HEK293 (cell line): ENCODE data around the gene SPRY1.

Source experiments
- CTCF ChIA-PET: fragments of 350-600 bp; formaldehyde crosslinking; extraction: SDS; loops from one replicate; lab custom pipeline; 2021; ENCODE audit warnings: antibody characterized with exemption; lab: Yijun Ruan, JAX
- POLR2A ChIA-PET: fragments of 300-600 bp; formaldehyde crosslinking; extraction: SDS; loops from one replicate; lab custom pipeline; 2020; ENCODE audit warnings: antibody characterized with exemption, inconsistent platforms; lab: Yijun Ruan, JAX
- H3K27ac ChIP-seq: fragments of 200-500 bp; sonication (Bioruptor generic); 2 replicates; pipeline ENCODE4 v1.5.1; 2014; ENCODE audit warnings: low read depth, low read length, control low read depth, inconsistent platforms; ENCODE audit errors: extremely low read depth
- H3K36me3 ChIP-seq, 2 experiments: fragments of 200-500 bp in 1 of 2; sonication (Bioruptor generic) in 1 of 2; 1 replicate in 1 of 2; 2 replicates in 1 of 2; pipeline ENCODE4 v1.5.1; 2014 to 2017; ENCODE audit warnings: inconsistent platforms in 2 of 2, low read length in 2 of 2; ENCODE audit not compliant: control insufficient read depth in 2 of 2, insufficient read depth in 1 of 2
- H3K4me1 ChIP-seq: fragments of 200-500 bp; sonication (Bioruptor generic); 2 replicates; pipeline ENCODE4 v1.5.1; 2014; ENCODE audit warnings: mild to moderate bottlenecking, low read length, inconsistent platforms; ENCODE audit not compliant: control insufficient read depth, insufficient read depth
- H3K4me3 ChIP-seq: 2 replicates; pipeline ENCODE4 v1.5.1; 2011; ENCODE audit warnings: low read depth, mild to moderate bottlenecking, control low read depth, low read length, moderate library complexity
- H3K9me3 ChIP-seq: fragments of 200-500 bp; sonication (Bioruptor generic); 2 replicates; pipeline ENCODE4 v1.5.1; 2014; ENCODE audit warnings: low read depth, low read length, inconsistent platforms; ENCODE audit not compliant: control insufficient read depth, insufficient read depth
- GLI2 ChIP-seq: fragments of 450-650 bp; formaldehyde crosslinking; IDR thresholded peaks from 2 replicates; pipeline ENCODE4; 2017; ENCODE audit warnings: missing biosample characterization, missing genetic modification characterization, low read depth, borderline replicate concordance
- IKZF3 ChIP-seq: fragments of 450-650 bp; IDR thresholded peaks from 2 replicates; pipeline ENCODE4 v1.5.0; 2018; ENCODE audit warnings: missing biosample characterization, mild to moderate bottlenecking, missing genetic modification characterization, moderate library complexity
- KLF16 ChIP-seq: fragments of 450-650 bp; formaldehyde crosslinking; IDR thresholded peaks from 2 replicates; pipeline ENCODE4 v1.5.1; 2017; ENCODE audit warnings: missing biosample characterization, missing genetic modification characterization
- MEIS1 ChIP-seq: sonication (generic); formaldehyde crosslinking; IDR thresholded peaks from 2 replicates; pipeline ENCODE4 v1.8.1; 2022; ENCODE audit warnings: missing genetic modification reagents, mild to moderate bottlenecking, borderline replicate concordance
- ZBTB17 ChIP-seq: fragments of 450-650 bp; formaldehyde crosslinking; IDR thresholded peaks from 2 replicates; pipeline ENCODE4 v1.5.1; 2016; ENCODE audit warnings: missing biosample characterization, missing genetic modification characterization
- ZBTB48 ChIP-seq: fragments of 450-650 bp; formaldehyde crosslinking; IDR thresholded peaks from 2 replicates; pipeline ENCODE4 v1.5.1; 2016; ENCODE audit warnings: missing biosample characterization, missing genetic modification characterization
- ZIC2 ChIP-seq: fragments of 450-650 bp; formaldehyde crosslinking; IDR thresholded peaks from 2 replicates; pipeline ENCODE4 v1.5.1; 2016; ENCODE audit warnings: missing biosample characterization, missing genetic modification characterization
- ZNF221 ChIP-seq: fragments of 450-650 bp; formaldehyde crosslinking; IDR thresholded peaks from 2 replicates; pipeline ENCODE4 v1.5.1; 2017; ENCODE audit warnings: missing biosample characterization, missing genetic modification characterization, borderline replicate concordance
- ZNF23 ChIP-seq: fragments of 450-650 bp; formaldehyde crosslinking; IDR thresholded peaks from 2 replicates; pipeline ENCODE4 v1.5.1; 2016; ENCODE audit warnings: missing biosample characterization, missing genetic modification characterization, borderline replicate concordance
- ZNF266 ChIP-seq: fragments of 450-650 bp; formaldehyde crosslinking; IDR thresholded peaks from 2 replicates; pipeline ENCODE4 v1.5.1; 2016; ENCODE audit warnings: missing biosample characterization, missing genetic modification characterization, low read depth
- ZNF426 ChIP-seq: fragments of 450-650 bp; formaldehyde crosslinking; IDR thresholded peaks from 2 replicates; pipeline ENCODE4 v1.5.1; 2017; ENCODE audit warnings: missing biosample characterization, missing genetic modification characterization, mild to moderate bottlenecking, inconsistent platforms, moderate library complexity
- ZNF548 ChIP-seq: fragments of 450-650 bp; formaldehyde crosslinking; IDR thresholded peaks from 2 replicates; pipeline ENCODE4 v1.5.1; 2016; ENCODE audit warnings: missing biosample characterization, missing genetic modification characterization
- ZNF624 ChIP-seq: fragments of 450-650 bp; formaldehyde crosslinking; IDR thresholded peaks from 2 replicates; pipeline ENCODE4 v1.5.1; 2017; ENCODE audit warnings: missing biosample characterization, missing genetic modification characterization
- ZNF654 ChIP-seq: fragments of 450-650 bp; formaldehyde crosslinking; IDR thresholded peaks from 2 replicates; pipeline ENCODE4 v1.5.1; 2016; ENCODE audit warnings: low read depth, missing biosample characterization, missing genetic modification characterization
- ZNF670 ChIP-seq: fragments of 450-650 bp; formaldehyde crosslinking; IDR thresholded peaks from 2 replicates; pipeline ENCODE4 v1.5.1; 2016; ENCODE audit warnings: missing biosample characterization, missing genetic modification characterization, low read depth
- ZNF707 ChIP-seq: fragments of 450-650 bp; formaldehyde crosslinking; IDR thresholded peaks from 2 replicates; pipeline ENCODE4 v1.5.1; 2016; ENCODE audit warnings: missing biosample characterization, missing genetic modification characterization
- ZNF791 ChIP-seq: fragments of 450-650 bp; formaldehyde crosslinking; IDR thresholded peaks from 2 replicates; pipeline ENCODE4 v1.5.1; 2016; ENCODE audit warnings: missing biosample characterization, missing genetic modification characterization
- ZSCAN30 ChIP-seq: fragments of 450-650 bp; IDR thresholded peaks from 2 replicates; pipeline ENCODE4 v1.5.1; 2018; ENCODE audit warnings: missing biosample characterization, mild to moderate bottlenecking, missing genetic modification characterization, moderate library complexity
- TF ChIP-seq, protein P1 (sequence below): fragments of 450-650 bp; formaldehyde crosslinking; optimal IDR thresholded peaks from 2 replicates; pipeline ENCODE3; 2016; ENCODE audit warnings: missing biosample characterization, mild to moderate bottlenecking, missing genetic modification characterization
- TF ChIP-seq, protein P2 (sequence below): fragments of 450-650 bp; IDR thresholded peaks from 2 replicates; pipeline ENCODE4 v1.5.1; 2018; ENCODE audit warnings: missing biosample characterization, missing genetic modification characterization
- TF ChIP-seq, protein P3 (sequence below): fragments of 450-650 bp; formaldehyde crosslinking; IDR thresholded peaks from 2 replicates; pipeline ENCODE4 v1.5.1; 2016; ENCODE audit warnings: missing biosample characterization, missing genetic modification characterization
- TF ChIP-seq, protein P4 (sequence below): fragments of 450-650 bp; formaldehyde crosslinking; IDR thresholded peaks from 2 replicates; pipeline ENCODE4 v1.5.1; 2016; ENCODE audit warnings: missing biosample characterization, missing genetic modification characterization
- TF ChIP-seq, protein P5 (sequence below): fragments of 450-650 bp; formaldehyde crosslinking; IDR thresholded peaks from 2 replicates; pipeline ENCODE4 v1.5.1; 2016; ENCODE audit warnings: missing biosample characterization, missing genetic modification characterization, borderline replicate concordance

Gene SPRY1

DNA sequence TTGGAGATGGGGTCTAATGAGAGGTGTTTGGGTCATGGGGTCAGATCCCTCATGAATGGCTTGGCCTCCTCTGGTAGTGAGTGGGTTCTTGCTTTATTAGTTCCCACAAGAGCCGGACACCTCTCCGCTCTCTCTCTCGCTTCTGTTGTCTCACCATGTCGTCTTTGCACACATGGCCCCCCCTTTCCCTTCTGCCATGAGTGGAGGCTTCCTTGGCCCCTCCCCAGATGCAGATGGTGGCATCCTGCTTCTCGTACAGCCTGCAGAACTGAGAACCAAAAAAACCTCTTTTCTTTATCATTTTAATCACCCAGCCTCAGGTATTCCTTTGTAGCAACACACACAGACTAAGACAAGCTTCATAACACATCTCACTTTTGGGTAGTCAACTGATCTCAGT lies 49.6 kb upstream of the SPRY1 start:
- CTCF ChIA-PET = interaction anchor here (0.7 kb wide), 1 partner anchor 1936 kb away, joined by 3 read pairs; no protein-coding TSS in a partner anchor
- no peak for TF ChIP-seq ZIC2 (tag by site-specific recombination)
- no peak for TF ChIP-seq ZNF426
- TF ChIP-seq ZBTB17 = no peak
- TF ChIP-seq ZSCAN30 = no peak
- TF ChIP-seq ZNF624 (tag by site-specific recombination) = no peak
- no peak for TF ChIP-seq ZBTB48 (tag by site-specific recombination)
- TF ChIP-seq, protein P1, sequence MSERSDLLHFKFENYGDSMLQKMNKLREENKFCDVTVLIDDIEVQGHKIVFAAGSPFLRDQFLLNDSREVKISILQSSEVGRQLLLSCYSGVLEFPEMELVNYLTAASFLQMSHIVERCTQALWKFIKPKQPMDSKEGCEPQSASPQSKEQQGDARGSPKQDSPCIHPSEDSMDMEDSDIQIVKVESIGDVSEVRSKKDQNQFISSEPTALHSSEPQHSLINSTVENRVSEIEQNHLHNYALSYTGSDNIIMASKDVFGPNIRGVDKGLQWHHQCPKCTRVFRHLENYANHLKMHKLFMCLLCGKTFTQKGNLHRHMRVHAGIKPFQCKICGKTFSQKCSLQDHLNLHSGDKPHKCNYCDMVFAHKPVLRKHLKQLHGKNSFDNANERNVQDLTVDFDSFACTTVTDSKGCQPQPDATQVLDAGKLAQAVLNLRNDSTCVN = no peak
- TF ChIP-seq ZNF221 (tag by site-specific recombination) = no peak
- TF ChIP-seq ZNF266 = no peak
- no peak for TF ChIP-seq ZNF707
- no peak for TF ChIP-seq ZNF791 (tag by site-specific recombination)
- TF ChIP-seq MEIS1 = no peak
- Histone ChIP-seq H3K36me3 (no peaks in the 10 kb centered on the region), H3K4me3 (no peak overlapping the region), H3K9me3 (no peaks in the 10 kb centered on the region), H3K4me1 (no peaks in the 10 kb centered on the region), H3K27ac (no peak overlapping the region)
- POLR2A ChIA-PET = no interaction called here

DNA sequence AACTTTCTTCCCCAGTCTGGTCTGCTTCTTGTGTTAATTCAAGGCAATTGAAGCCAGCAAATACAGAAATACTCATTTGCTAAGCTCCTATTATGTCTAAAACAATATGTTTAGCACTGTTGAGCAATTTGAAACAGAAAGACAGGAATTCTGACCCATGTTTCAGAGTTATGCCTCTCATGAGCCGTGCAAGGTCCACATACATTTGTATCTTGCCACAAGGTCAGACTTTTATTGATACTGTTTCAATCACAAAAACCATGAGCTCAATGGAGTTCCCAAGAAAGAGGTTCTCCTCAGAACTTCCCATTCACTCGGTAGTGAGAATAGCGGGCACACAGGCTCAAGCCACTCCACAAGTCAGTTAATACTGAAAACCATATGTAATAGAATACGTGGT lies 47.6 kb upstream of the SPRY1 start:
- Histone ChIP-seq H3K36me3 (no peaks in the 10 kb centered on the region), H3K27ac (no peak overlapping the region), H3K9me3 (no peaks in the 10 kb centered on the region), H3K4me3 (no peak overlapping the region), H3K4me1 (no peaks in the 10 kb centered on the region)
- ChIA-PET CTCF (interaction anchor here (0.7 to 0.8 kb wide), 2 partner anchors 203 to 413 kb away, joined by 3 to 4 read pairs; no protein-coding TSS in a partner anchor), POLR2A (no interaction called here)
- no peak for TF ChIP-seq KLF16 (tag by site-specific recombination)
- TF ChIP-seq, protein P2, sequence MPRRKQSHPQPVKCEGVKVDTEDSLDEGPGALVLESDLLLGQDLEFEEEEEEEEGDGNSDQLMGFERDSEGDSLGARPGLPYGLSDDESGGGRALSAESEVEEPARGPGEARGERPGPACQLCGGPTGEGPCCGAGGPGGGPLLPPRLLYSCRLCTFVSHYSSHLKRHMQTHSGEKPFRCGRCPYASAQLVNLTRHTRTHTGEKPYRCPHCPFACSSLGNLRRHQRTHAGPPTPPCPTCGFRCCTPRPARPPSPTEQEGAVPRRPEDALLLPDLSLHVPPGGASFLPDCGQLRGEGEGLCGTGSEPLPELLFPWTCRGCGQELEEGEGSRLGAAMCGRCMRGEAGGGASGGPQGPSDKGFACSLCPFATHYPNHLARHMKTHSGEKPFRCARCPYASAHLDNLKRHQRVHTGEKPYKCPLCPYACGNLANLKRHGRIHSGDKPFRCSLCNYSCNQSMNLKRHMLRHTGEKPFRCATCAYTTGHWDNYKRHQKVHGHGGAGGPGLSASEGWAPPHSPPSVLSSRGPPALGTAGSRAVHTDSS (tag by site-specific recombination) = no peak

DNA sequence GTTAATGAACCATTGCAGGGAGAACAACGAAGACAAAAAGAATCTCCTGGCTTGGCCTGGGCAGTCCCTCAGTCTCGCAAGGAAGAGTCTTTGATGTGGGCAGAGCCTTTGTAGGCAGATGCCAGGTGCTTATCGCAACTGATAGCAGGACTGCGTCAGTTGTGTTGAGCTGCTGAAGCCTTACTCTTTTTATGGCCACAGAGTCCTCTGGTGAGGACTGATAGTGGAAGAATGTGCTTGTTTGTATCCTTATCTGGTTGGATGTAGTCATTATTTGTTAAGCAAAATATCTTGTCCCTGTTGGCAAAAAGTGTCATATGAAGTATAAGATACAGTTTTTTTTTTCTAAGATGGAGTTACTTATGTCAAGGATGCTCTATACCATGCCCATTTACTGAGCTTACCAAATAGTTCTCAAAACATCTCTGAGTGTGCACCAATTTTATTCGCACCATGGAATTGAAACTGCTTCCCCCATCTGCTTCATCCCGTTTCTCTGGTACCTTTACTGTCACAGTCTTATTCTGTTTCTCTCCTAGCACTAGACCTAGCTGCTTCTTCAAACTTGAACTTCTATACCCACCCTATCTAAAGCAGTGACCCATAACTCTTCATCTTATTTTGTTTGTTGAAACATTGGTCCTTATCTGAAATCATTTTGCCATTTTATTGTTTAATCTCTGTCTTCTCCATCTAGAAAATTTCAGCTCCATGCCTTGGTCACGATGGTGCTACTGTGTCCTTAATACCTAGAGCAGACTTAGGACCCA lies 47.0 kb upstream of the SPRY1 start:
- Histone ChIP-seq H3K27ac (no peak overlapping the region), H3K36me3 (no peaks in the 10 kb centered on the region), H3K9me3 (no peaks in the 10 kb centered on the region), H3K4me3 (no peak overlapping the region), H3K4me1 (no peaks in the 10 kb centered on the region)
- CTCF ChIA-PET = interaction anchor here (0.6 to 0.8 kb wide), 3 partner anchors 45 to 413 kb away, joined by 3 to 4 read pairs (median 3); no protein-coding TSS in a partner anchor
- POLR2A ChIA-PET = no interaction called here
- TF ChIP-seq, protein P3, sequence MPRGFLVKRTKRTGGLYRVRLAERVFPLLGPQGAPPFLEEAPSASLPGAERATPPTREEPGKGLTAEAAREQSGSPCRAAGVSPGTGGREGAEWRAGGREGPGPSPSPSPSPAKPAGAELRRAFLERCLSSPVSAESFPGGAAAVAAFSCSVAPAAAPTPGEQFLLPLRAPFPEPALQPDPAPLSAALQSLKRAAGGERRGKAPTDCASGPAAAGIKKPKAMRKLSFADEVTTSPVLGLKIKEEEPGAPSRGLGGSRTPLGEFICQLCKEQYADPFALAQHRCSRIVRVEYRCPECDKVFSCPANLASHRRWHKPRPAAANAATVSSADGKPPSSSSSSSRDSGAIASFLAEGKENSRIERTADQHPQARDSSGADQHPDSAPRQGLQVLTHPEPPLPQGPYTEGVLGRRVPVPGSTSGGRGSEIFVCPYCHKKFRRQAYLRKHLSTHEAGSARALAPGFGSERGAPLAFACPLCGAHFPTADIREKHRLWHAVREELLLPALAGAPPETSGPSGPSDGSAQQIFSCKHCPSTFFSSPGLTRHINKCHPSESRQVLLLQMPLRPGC = no peak
- TF ChIP-seq ZNF23 (tag by site-specific recombination) = no peak
- TF ChIP-seq ZNF670 (tag by site-specific recombination) = no peak
- no peak for TF ChIP-seq GLI2 (tag by site-specific recombination)
- TF ChIP-seq ZNF548 = no peak
- TF ChIP-seq, protein P4, sequence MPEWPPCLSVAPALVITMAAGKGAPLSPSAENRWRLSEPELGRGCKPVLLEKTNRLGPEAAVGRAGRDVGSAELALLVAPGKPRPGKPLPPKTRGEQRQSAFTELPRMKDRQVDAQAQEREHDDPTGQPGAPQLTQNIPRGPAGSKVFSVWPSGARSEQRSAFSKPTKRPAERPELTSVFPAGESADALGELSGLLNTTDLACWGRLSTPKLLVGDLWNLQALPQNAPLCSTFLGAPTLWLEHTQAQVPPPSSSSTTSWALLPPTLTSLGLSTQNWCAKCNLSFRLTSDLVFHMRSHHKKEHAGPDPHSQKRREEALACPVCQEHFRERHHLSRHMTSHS (tag by site-specific recombination) = no peak
- TF ChIP-seq, protein P5, sequence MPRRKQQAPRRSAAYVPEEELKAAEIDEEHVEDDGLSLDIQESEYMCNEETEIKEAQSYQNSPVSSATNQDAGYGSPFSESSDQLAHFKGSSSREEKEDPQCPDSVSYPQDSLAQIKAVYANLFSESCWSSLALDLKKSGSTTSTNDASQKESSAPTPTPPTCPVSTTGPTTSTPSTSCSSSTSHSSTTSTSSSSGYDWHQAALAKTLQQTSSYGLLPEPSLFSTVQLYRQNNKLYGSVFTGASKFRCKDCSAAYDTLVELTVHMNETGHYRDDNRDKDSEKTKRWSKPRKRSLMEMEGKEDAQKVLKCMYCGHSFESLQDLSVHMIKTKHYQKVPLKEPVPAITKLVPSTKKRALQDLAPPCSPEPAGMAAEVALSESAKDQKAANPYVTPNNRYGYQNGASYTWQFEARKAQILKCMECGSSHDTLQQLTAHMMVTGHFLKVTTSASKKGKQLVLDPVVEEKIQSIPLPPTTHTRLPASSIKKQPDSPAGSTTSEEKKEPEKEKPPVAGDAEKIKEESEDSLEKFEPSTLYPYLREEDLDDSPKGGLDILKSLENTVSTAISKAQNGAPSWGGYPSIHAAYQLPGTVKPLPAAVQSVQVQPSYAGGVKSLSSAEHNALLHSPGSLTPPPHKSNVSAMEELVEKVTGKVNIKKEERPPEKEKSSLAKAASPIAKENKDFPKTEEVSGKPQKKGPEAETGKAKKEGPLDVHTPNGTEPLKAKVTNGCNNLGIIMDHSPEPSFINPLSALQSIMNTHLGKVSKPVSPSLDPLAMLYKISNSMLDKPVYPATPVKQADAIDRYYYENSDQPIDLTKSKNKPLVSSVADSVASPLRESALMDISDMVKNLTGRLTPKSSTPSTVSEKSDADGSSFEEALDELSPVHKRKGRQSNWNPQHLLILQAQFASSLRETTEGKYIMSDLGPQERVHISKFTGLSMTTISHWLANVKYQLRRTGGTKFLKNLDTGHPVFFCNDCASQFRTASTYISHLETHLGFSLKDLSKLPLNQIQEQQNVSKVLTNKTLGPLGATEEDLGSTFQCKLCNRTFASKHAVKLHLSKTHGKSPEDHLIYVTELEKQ (tag by site-specific recombination) = no peak
- no peak for TF ChIP-seq IKZF3 (tag by site-specific recombination)
- TF ChIP-seq ZNF654 (tag by site-specific recombination) = no peak
